Germinal center (tissue), 1 donor: ENCODE data around the gene MYCBP2.

Experiments
- DNase-seq: peaks from one replicate; pipeline ENCODE4 v3.0.0; 2012; ENCODE audit warnings: mixed read lengths, low spot score

MYCBP2 gene

DNA sequence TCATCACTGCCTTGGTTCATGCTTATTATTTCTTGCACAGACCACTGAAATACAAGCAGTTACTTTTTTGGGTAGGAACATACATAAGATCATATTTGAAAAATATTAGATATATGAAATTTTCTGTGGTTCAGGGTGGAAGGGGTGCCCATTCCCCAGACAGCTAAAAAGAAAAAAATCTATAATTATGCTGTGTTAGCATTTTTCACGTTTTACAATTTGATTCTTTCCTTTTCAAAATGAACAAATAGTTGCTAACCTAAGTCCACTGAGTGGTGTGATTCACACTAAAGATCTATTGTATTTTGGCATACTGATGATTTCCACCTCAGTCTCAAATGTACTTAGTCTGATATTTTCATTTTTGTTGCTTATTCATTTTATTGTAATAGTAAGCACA lies 233.2 kb downstream of the MYCBP2 start:
- DNase-seq: no peak

DNA sequence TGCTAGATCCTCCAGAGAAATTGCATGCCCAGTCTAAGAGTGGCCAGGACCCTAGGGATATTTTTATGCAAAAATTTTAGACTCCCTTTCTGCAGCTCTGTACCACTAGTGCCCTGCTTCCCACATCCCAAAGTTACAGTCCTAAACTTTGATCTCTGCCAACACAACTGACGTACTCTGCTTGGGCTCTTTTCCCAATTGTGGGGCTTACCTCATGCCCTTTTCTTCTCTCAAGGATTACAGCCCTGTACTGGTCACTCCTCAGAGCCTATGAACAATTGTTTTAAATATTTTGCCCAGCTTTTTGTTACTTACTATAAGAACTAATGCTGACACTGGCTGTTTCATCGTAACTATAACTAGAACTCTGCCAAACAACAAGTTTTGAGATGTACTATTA lies 242.1 kb downstream of the MYCBP2 start:
- DNase-seq: no peak

DNA sequence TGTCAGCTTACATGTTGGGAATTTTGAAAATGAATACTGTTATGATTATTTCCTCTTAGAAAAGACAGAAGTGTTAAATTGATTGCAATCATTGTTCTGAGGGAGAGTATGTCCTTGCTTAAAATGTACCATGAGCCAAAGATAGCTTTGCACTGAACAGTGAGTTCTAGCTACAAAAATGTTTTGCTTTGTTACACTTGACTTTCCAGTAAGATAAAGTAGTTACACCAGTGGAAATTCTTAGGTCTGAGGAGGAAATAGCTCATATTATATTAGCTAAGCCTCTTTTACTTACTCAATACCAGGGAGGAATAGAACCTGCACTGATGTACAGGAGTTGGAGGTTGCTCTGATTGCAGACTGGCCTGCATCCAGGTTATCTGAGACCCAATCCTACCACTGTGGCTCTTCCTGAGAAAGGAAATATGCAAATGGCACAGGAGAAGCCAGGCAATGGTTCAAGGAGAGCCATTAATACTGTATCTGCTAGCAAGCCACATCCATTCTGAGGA lies 246.9 kb downstream of the MYCBP2 start:
- no peak for DNase-seq

DNA sequence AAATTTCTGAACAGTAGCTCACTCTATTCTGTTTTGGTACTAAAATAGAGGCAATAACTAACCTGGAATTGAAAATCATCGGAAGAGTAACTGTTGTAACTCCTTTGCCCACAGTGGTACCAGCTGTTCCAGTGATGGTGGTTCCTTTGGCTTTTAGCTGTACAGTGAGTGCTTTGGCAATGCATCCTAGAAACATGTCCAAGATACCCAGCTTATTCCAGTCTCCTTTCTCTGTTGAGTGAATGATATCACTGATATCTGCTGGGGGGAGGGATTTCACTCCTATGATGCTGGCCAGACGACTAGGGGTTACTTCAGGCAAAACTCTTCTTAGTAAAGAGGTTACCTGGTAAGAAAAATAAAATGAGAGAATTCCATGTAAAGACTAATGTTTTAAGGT lies 259.4 kb downstream of the MYCBP2 start:
- no peak for DNase-seq

DNA sequence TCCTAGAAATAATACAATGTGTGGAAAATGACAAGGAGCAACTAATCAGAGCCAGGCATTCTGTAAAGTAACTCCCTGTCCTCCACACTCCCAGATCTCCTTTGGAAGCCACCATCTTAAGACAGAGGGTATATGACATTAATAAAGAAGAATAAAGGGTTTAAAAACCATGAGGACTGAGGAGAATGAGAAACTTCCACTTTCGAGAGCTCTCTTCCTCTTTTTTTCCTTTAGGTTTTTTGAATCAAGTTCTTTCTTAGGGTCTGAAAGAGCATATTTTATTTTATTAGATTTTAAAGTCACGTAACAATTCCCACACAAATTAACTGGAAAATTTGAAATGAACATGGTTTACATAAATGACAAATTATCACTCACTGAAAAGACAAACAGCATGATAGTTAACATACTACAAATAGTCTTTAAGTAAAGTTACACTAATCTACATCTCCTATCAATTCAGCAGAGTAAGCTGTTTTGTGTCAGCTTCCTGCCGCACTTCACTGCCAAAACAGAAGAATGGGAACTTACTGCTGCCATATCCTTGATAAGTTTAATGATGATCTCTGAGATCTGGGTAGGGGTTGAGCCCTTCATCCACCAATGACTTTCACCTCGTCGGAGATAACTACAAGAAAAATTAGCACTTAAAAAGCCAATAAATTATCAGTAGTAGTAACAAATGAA lies 261.3 kb downstream of the MYCBP2 start:
- no peak for DNase-seq

DNA sequence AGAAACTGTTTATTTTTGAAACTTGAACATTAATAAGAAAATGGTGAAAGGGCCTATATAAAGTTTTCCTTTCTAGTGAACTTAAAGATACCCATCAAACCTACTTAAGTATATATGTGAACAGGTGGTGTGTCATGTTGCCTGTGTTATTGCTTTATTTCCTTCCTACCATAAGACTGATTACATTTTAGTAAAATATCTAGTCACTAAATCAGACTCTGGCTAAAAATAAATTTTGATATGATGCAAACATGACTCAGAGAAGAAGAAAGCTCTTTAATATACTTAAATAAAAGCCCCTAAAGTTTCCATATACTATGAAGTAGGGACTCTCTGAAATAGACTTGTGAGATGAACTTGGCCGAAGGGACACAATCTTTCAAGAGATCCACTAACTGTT lies 264.8 kb downstream of the MYCBP2 start:
- DNase-seq: no peak

DNA sequence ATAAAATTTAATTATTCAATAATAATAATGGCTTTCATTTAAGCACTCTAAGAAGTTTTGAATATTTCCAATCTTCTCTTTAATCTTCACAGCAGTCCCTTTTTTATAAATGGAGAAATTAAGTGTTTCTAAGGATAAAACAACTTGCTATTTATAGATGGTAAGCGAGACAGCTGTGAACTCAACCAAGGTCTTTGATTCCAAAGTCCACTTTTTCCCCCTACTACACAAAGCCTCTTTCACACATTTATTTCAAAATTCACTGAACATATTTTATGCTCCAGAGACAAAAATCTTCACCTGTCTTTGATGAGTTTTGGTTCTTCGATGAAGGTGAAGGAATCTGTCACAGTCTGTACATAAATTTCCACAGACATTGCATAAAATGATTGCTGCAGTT lies 265.5 kb downstream of the MYCBP2 start:
- DNase-seq: no peak

DNA sequence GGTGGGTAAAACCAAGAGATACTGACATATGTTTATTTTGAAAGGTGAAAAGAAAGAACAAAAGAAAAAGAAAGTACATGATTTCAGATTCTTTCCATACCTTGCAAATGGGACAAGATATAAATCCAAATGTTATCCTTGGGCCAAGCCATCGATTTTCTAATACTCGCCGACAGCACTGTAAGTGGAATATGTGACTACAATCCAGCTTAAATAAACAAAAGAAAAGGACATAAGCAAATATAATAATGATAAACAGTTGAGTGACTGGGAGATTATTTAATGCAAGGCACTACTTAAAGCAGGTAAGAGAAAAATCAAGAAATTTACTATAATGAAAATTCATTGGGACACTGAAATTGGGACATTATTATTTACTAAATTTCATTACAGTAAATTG lies 270.0 kb downstream of the MYCBP2 start:
- no peak for DNase-seq

DNA sequence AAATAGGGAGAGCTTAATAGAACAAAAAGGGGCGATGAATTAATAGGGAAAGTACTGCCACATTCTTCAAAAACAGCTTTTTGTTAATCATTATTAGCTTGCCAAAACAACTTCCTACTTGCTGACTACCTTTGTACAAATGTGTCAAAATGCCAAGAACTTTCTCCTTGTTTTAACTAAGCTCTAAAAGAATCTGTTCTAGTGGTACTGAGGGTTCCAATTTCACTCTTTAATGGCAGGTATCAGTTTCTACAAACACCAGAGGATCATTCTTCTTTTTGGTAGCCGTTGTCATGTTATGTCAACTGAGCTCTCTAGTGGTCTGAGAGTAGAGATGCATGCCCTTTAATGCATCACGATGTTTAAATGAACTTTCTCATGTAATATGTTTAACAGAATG lies 270.5 kb downstream of the MYCBP2 start:
- DNase-seq: no peak

DNA sequence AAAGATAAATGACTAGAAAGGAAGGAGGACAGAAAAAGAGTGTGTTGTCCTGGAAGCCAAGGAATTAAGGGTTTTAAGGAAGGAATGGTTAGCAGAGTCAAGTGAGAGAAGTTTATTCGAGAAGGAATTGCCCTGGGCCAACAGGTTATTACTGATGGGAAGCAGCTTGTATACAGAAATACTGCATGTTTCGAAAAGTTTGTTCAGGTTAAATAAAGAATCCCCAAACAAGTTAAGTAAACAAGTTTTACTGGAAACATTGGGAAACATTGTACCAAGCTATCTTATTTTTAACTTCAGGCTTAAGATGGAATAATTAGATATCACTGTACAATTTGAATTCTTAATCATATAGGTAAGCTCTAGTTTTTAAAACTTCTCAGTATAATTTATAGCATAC lies 271.7 kb downstream of the MYCBP2 start:
- DNase-seq: no peak

DNA sequence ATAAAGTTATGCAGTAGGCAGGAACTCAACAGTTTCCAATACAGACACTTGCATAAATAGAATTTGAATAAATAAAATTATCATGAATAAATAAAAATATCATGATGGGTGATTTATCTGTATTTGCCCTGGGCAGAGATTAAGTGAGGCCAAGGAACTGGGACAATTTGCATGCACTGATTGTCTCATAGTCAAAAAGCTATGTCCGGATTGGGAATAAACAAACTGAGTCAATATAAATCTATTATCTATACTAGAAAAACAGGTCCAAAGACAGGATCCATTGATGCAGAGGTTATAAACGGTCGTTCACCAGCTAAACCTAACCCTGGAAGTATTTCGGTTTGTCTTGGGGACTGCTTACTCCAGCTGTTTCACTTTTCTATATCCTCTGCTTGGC lies 273.7 kb downstream of the MYCBP2 start:
- DNase-seq: no peak

DNA sequence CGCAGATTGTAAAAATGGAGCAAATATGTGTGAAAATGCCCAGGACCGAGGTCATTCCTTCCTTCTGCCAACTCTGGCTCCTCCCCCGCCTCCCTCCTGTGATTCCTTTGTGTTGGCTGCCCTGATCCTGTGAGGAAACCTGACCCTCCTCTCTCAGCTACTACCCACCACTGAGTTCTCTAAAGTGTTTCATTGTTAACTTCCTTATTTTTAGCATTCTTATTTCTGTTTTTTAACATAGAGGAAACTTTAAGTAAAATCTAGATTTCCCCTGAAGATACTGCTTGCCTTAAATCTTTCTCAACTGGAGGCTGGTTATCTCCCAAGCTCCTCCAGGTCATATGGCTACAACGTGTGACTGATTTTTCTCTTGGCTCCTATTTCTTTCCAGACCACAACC lies 278.2 kb downstream of the MYCBP2 start:
- DNase-seq: no peak

DNA sequence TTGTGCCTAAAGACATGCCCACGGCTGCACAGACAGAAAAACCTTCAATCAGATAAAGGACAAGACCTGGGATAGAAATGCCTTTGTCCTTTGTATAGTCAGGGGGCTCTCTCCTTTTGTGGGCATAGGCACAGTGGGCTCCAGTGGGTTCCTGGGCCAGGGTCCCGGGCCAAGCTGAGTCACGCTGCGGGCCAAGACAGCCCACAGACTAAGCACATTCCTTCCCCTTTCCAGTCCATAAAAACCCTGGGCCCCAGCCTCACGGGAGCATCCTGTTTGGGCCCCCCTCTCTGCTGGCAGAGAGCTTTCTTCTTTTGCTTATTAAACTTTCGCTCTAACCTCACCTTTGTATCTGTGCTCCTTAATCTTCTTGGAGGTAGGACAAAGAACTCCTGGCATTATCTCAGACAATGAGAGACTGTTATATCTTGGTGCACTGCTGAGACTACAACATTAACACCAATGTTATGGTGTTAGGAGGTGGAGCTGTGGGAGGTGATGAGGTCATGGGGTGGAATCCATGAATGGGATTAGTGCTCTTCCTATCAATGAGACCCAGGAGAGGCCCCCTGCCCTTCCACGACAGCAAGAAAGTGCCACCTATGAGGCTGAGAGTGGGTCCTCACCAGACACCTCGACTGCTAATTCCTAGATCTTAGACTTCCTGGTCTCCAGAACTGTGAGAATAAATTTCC lies 279.1 kb downstream of the MYCBP2 start:
- DNase-seq: no peak

DNA sequence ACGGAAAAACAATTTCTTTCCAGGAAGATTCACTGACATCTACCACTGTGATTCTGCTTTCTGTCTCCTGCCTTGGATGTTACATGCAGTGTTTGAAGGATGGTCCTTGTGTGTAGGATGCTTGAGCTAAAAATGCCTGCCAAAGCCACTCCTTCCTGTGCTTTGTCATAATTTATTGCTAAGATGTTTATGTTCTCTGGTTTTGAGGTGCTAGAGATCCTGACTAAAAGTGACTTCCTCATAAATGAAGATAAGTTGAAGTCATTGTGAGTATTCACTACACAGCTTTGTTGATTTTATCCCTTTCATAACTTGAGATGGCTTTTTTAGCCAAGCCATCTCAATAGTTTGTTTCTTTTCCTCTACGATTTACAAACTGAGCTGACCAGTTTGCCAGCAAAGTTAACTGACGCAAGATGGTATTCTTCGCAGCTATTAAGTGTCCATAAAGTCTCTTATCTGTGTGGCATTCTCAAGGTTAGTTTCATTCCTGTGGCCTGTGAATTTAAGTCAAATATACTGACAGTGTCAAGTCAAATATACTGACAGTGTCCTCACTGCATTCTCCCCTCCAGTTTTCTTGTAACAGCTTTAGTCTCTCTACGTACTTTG lies 284.2 kb downstream of the MYCBP2 start:
- no peak for DNase-seq

DNA sequence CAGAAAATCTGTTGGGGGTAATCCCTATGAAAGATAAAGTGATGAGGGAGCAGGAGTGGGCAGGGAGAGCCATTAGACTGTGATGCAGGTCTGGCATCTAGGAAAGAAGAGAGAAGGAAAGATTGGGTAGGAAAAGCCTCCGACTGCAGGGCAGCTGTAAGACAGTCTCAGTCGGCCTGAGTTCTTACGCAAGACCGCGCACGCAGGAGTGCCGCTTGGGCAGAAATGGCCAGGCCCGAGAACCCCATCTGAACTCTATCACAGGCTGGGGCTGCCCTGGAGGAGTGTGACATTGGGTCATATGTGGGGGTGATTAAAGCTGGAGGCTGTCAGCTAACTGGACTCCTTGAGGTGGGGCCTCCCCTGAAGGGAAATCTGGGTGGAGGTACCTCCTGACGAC lies 286.1 kb downstream of the MYCBP2 start:
- DNase-seq: no peak

DNA sequence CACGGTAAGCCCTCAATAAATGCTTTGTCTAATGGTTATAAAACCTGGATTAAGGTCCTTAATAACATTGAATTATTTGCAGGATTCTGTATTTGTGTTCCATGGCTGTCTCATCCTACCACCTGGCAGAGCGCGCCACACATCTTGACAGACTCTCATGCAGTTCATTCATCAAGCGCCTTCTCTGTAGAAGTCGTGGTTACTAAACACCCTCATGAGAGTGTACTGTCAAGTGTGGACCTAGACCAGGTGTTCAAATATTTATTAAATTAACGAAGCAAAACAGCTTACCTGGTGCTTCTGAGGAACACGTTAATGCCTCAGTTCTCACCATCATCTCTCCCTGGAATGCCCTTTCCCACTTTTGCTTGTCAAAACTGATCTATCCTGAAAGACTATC lies 286.8 kb downstream of the MYCBP2 start:
- DNase-seq: no peak

DNA sequence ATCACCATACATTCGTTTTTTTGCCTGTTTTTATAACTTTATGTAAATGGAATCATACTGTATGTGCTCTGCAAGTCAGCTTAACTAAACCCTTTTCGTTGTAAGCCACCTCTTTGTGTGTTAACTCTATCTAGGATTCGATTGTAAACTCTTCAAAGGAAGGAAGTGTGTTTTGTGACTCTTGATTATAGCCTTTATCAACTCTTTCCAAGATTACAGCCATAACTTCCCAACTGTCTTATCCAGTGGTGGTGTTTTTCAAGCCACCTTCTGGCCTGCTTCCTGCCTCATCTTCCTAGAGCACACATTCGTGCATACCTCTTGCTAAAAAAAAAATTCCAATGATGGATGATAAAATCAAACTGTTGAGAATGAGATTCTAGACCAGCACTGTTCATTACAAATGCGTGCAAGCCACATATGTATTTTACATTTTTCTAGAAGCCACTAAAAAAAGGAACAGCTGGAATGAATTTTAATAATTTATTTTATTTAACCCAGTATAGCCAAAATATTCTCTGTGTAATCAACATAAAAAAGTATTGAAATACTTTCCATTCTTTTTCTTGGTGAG lies 287.9 kb downstream of the MYCBP2 start:
- DNase-seq: no peak

DNA sequence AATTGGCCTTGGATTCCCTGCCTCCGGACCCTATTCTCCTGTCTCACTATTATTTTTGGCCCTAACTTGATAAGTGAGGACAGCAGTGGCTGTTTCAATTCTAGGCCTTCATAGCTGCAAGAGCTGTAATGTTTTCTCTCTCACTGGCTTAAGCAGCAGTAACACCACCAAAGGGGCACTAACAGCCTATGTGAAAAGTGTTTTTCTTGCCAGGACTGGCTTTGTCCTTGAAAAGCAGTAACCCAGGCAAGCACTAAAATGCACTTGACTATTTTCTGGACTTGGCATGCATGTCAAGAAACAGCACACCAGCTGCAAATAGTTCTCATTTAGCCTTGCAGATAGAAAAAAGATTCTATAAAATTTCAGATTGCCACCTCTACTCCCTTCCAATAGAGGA lies 290.6 kb downstream of the MYCBP2 start:
- no peak for DNase-seq

DNA sequence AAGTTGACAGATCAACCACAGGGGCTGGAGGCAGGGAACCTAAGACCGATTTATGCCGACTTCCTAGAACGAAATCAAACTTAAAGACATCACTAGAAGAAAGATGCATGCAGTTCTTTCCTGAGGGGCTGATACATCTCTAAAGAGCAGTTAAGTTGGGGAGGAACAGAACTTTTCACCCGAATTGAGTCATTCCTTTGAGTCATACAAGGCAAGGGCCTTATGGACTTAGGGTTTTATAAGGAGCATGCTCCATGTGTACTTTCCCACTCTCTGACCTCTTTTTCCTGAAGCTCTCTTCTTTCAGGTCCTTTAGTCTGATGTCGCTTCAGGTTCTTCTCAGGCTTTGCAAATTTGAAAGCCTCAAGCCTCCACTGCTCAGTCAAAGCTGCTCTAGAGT lies 292.0 kb downstream of the MYCBP2 start:
- no peak for DNase-seq

DNA sequence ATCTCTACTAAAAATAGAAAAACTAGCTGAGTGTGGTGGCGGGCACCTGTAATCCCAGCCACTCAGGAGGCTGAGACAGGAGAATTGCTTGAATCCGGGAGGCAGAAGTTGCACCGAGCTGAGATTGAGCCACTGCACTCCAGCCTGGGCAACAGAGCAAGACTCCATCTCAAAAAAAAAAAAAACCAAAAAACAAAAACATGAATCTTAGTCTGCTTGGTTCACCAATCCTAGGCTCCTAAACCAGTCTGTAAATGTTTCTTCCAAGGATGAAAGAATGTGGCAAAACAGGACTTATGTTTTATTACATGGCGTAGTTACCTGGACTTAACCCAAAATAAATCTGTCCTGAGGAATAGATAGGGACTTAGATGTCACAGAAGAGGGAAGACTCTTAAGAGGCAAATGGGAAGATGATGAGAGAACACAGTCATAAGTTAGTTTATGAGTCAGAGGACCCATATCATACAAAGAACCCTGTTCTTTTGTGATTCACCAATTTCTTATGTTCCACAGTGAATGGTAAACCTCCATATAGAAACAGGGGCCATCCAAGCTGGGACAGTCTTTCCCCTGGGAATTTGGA lies 293.1 kb downstream of the MYCBP2 start:
- no peak for DNase-seq

DNA sequence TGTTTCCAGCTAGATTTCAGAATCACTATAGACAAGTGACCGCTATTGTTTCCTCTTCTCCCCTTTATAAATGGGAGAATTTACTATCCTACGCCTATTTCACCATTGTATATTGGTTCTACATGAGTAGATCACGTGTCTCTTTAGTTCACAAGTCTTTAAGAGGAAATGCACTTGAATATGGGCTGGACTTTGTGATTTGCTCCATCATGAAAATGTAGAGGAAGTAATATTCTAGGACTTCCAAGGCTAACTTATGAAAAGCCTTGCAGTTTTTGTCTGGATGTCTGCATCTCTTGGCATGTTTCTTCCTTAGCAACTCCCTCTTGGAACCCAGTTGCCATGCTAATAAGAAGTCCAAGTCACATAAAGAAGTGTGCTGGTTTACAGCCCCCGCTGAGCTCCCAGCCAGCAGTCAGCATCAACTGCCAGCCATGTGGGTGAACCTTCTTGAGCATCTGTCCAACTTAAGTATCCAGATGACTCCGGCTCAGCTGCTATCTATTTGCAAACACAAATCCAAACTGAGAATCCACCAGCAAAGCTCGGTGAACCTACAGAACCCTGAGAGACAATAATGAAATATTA lies 295.1 kb downstream of the MYCBP2 start:
- no peak for DNase-seq

DNA sequence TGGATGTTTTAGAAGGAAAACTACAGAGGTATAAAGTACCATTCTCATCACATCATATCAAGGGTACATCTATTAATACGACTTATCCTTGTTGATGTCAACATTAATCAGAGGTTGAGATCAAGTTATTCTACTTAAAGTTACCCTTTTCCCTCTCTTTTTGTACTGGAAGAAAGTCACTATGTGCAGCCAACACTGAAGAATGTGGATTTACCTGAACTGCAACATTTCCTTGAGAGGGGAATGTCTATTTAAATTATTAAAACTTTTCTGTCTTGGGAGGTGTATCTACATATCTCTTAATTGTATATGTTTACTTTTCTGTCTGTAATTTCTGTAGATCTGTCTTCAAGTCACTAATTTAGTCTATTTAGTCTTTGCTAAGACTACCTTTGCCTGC lies 297.5 kb downstream of the MYCBP2 start:
- no peak for DNase-seq
